COLO668 (cell line): ENCODE measurements around the gene DENND10.
"Not testable (repeated sequence)": the region's sequence is repeated elsewhere in the genome, so short reads cannot be mapped to it uniquely, and the experiment has no call there.

Source experiments
- DNase-seq: peaks from one replicate; lab custom pipeline; 2025; ENCODE audit not compliant: unreplicated experiment; lab: John Stamatoyannopoulos, UW

The DENND10 gene

DNA sequence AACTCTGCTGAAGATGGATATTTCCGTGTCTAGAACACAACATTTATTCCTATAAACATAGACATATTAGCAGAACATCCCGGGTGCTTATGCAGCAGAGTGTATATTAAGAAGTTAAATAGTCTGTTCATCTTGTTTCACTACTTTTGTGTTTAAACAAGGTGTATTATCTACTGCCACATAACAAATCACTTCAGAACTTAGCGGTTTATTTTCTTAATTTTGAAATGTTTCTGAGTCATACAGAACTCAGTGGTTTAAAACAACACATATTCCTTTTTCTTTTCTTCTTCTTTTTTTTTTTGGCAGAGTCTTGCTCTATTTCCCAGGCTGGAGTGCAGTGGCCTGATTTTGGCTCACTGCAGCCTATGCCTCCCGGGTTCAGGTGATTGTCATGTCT is 25.8 kb downstream of the DENND10 start:
- DNase-seq, result no peak

DNA sequence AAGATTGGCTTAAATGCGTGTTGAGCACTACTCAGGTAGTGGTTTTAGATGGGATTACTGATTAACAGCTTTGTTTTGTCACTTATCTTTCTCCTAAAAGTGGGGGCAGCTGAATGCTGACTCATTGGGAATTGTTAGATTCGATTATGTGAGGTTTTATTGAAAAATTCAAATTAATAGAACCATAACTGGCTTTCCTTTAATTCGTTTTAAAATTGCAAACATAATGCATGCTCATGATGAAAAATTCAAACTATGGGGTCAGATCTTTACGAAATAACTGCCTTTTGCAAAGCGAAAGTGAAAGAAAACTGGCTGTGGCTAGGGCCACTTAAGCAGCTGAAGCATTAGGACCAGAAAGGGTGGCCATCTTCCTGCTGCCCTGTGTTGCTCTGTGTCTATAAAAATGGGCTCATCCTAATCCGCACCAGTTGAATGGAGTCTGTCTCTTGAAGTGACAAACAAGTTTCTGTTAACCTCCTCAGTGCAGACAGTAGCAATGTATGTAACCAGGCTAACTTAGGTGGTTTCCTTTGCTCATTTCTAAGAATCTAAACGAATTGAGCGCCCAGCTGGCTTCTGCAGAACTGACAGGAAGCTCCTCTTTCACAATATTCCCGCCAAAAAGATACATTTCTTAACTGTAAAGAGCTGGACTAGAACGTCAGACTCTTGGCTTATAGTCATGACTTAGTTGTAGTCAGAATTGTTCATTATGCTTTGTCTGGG is 27.8 kb downstream of the DENND10 start:
- peak; percentile 10 for DNase-seq

DNA sequence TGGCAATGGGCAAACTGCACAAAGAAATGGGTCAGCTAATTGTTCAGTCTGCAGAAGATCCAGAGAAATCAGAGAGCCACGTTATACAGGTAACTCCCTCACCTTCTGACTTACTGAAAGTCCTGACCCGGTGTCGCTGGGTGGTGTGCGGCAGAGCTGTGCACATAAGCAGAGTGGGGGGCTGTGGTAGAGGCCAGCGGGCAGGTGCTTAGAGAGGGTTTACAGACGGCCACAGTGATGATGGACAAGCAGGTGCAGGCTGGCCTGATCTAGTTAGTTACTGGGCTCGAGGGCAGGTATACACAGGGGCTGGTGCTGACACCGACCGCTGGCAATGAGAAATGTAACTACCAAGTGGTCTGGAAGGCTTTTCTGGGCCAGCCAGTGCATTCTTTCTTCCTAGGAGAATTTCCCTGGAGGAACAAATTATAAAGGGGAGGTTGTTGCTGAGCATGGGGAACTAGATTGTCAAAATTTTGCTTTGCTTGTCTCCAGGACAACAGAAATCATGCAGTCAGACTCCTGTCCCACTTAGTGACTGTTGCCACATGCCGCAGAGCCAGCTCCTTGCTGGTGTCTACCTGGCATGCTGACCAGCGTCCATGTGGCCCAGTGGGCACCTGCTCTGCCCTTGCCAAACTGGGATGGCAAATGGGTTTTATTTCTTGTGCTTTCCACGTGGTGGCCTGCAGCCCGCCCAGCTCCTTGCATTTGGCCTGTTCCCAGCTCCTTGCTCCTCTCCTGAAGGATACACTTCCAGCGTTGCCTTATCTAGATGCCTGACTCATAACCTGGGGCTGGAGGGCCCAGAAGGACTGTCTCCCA is 28.8 kb downstream of the DENND10 start:
- DNase-seq, result no peak

DNA sequence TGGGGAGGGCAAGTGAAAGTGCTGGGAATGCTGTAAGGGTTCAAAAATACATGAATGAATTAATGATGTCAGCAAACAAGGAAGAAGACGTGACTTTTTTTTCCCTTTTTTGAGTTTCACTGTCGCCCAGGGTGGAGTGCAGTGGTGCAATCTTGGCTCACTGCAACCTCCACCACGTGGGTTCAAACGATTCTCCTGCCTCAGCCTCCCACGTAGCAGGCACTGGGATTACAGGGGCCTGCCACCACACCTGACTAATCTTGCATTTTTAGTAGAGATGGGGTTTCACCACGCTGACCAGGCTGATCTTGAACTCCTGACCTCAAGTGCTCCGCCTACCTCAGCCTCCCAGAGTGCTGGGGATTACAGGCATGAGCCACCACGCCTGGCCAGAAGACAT is 30.0 kb downstream of the DENND10 start:
- no peak for DNase-seq

DNA sequence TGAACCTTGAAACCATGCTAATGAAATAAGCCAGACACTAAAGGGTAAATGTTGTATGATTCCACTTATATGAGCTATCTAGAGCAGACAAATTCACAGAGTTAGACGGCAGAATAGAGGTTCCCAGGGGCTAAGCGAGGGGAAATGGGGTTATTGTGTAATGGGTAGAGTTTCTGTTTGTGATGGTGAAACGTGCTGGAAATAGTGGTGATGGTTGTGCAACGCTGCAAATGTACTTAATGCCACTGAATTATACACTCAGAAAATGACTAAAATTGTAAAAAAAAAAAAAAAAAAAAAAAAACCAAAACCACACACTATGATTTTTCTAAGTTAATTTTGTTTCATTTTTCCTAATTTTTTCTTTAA is 31.6 kb downstream of the DENND10 start:
- DNase-seq, result no peak

DNA sequence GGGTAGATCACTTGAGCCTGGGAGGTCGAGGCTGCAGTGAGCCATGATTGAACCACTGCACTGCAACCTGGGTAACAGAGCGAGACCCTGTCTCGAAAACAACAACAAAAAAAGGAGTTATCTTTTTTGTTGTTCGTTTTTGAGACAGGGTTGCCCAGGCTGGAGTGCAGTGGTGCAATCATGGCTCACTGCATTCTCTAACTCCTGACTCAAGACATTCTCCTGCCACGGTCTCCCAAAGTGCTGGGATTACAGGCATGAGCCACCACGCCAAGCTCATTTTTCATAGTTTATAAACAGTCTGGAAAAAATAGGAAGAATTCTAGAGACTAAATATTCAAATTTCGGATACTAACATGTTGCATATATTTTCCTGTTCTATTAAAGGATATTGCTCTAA is 32.2 kb downstream of the DENND10 start:
- DNase-seq, result no peak

DNA sequence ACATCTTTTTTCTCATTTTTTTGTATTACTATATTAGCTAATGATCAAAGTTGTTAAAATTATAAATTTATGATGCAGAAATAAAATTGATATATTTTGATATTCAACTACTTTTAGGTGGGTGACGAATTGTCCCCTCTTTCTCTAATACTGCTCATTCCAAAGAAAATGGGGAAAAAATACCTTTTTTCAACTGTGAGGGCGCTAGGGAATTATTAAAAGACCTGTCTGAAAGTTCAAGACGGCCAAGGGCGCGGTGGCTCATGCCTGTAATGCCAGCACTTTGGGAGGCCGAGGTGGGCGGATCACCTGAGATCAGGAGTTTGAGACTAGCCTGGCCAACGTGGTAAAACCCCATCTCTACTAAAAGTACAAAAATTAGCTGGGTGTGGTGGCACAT is 34.0 kb downstream of the DENND10 start:
- DNase-seq, result not testable (repeated sequence)

DNA sequence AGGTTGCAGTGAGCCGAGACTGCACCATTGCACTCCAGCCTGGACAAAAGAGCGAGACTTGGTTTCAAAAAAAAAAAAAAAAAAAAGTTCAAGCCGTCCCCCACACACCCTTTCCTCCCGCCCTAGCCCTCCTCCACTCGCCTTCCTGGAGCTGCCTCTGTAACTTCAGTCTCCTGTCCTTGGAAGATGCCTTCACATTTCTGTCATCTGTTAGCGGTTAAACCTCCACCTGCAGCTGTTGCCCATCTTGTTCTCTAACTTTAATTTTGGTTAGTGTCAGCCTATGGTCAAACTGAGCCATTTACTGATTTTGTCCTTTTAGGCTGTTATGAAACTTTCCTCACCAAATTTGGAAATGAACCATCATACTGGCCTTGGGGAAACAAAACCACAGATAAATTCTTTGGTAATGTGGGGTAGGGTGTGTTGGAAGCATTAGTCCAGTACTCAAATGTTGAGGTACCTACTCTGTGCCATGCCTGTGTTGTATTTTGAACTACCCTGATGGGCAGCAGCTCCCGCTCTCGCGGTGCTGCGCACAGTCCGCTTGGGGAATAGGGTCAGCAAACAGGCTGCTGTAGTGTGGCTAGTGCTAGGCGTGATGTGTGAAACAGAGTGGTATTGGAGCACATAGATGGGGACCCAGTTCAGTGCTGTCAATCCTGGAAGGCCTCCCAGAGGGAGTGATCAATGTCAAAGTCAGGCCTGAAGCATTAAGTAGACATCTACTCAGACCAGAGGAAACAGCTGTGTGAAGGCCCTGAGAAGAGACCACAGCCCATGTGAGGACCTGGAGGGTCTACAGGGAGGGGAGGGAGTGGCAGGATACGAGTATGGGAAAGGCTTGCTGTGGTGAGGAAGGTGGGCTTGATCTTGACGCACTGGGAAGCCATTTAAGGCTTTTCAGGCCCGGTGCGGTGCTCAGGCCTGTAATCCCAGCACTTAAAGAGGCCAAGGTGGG is 34.7 kb downstream of the DENND10 start:
- no peak for DNase-seq

DNA sequence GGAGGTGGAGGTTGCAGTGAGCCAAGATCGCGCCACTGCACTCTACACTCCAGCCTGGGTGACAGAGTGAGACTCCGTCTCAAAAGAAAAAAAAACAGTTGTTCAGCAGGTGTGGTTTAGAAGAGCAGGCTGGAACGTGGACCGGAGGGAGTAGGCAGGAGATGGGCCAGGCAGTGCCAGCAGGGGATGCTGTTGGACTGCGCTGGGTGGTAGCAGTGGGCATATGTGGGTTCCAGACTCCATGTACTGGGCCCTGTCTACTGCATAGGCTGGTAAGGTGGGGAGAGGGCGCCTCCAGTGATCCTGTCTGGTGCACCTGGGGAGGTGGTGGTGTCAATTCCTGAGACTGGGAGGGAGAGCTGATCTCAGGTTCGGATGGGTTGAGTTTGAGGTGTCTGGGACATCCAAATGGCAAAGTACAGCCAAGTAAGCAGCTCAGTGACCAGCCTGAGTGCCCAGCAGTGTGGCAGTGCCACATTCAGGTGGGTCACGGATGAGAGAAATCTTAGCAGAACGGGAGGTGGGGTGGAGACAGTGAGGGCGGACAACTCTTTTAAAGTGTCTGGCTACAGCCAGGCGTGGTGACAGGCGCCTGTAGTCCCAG is 35.7 kb downstream of the DENND10 start:
- peak; percentile 2 for DNase-seq

DNA sequence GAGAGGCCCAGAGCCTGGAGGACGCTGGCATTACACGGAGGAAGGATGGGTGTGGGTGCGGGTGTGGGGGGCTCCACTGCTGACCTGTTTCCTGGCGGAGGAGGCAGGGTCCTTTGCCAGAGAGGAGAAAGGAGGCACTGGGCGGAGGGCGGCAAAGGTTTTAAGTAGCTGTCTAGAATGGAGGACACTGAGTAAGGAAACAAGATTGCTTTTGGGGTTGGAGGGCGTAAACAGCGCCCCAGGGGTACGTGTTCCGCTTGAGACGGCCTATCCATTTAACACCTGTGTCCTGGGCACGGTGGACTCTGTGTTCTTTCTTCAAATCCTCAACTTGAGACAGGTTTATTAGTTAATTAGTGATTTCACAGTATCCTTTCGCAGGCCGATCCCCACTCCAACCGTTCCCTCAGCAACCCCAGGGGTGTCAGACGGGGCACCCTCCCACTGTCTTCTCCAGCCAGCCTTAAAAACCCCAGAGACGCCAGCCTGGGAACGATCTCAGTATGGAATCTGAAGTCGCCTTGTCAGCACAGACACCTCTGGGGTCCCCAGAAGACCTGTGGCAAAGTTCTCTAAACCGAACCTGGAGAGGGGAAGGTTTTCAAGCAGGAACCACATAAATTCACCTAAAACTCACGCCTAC is 36.8 kb downstream of the DENND10 start:
- DNase-seq, result no peak

DNA sequence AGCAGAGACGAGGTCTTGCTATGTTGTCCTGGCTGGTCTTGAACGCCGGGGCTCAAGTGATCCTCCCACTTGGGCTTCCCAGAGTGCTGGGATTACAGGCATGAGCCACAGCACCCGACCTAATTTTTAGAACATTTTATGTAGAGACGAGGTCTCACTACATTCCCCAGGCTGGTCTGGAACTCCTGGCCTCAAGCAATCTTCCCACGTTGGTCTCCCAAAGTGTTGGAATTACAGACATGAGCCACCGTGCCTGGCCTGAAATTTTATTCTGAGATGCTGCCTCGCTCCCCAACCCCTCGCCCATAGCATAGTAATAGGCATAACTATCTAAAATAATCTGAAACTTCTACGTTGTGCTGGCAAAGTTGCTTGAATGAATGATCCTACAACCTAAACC is 39.7 kb downstream of the DENND10 start:
- no peak for DNase-seq

DNA sequence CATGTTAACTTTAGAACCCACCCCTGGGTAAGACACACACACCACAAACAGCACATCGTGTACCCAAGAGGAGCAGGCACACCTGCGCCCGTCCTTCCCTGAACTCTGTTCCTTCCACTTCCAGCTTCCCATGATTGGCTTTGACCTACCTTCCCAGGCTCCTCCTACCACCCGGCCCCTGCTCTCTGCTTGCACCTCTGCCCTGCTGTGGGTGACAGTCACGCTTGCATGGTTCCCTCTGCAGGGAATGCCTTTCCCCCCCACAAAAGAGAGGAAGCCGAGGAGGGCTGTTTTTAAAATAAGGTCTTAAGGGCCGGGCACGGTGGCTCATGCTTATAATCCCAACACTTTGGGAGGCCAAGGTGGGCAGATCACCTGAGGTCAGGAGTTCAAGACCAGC is 45.2 kb downstream of the DENND10 start:
- DNase-seq, result no peak

DNA sequence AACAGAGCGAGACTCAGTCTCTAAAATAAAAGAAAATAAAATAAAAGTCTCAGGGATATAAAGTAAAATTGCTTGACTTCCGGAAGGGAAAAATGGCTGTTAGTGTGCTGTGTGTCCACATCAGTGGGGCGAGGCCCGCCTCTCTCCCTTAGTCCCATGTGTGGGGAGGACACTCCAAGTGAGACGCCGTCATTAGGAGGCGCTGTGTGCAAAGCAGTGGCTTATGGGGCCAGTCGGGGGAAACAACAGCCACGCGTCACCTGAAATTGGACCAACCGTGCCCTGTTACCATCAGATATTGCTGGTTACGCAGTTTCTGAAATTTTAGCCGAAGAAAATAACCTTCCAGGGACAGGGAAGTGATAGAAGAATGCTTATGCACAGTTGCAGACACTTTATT is 45.8 kb downstream of the DENND10 start:
- DNase-seq, result no peak

DNA sequence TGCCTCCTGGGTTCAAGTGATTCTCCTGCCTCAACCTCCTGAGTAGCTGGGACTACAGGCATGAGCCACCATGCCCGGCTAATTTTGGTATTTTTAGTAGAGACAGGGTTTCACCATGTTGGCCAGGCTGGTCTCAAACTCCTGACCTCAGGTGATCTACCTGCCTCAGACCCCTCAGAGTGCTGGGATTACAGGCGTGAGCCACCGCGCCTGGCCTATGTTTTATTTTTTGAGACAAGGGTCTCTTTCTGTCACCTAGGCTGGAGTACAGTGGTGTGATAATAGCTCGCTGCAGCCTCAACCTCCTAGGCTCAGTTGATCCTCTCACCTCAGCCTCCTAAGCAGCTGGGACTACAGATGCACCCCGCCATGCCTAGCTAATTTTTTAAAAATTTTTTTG is 47.7 kb downstream of the DENND10 start:
- DNase-seq, result not testable (repeated sequence)

DNA sequence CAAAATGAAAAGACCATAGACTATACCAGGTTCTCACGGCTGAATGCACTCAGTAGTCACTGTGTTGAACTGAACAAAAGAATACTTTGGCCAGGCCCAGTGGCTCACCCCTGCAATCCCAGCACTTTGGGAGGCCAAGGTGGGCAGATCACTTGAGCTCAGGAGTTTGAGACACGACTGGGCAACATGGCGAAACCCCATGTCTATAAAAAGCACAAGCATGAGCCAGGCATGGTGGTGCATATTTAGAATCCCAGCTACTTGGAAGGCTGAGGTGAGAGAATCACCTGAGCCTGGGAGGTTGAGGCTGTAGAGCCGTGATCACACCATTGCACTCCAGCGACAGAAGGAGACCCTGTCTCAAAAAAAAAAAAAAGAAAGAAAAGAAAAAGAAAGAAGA is 49.1 kb downstream of the DENND10 start:
- DNase-seq, result no peak

DNA sequence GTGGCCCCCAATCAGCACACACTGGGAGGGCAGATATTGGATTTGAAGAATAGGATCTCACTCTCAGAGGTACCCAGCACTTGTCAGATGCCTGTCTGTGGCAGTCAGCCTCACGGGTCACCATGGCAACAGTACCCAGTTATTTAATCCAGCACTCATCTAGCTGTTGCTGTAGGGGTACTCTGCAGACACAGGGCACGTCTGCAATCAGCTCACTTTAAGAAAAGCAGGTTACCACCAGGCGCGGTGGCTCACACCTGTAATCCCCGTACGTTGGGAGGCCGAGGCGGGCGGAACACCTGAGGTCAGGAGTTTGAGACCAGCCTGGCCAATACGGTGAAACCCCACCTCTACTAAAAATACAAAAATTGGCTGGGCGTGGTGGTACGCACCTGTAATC is 49.7 kb downstream of the DENND10 start:
- DNase-seq, result no peak

DNA sequence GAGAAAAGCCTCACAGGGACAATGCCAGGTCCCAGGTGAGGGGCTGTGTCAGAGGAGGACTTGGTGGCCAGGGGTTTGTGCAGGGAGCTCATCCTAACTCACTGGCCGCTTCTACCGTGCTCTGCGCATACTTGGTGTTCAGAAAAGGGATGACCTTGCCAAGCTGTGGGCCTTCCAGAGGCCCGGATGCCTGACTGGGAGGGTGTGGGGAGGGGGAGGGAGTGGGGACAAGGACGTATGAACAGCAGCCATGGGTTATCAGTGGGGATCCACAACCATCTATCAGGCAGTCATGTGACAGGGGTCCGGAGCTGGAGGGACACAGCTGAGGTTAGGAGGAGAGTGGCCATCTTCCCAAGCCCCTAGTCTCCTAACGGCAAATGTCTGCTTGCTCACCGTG is 55.4 kb downstream of the DENND10 start:
- DNase-seq, result no peak

DNA sequence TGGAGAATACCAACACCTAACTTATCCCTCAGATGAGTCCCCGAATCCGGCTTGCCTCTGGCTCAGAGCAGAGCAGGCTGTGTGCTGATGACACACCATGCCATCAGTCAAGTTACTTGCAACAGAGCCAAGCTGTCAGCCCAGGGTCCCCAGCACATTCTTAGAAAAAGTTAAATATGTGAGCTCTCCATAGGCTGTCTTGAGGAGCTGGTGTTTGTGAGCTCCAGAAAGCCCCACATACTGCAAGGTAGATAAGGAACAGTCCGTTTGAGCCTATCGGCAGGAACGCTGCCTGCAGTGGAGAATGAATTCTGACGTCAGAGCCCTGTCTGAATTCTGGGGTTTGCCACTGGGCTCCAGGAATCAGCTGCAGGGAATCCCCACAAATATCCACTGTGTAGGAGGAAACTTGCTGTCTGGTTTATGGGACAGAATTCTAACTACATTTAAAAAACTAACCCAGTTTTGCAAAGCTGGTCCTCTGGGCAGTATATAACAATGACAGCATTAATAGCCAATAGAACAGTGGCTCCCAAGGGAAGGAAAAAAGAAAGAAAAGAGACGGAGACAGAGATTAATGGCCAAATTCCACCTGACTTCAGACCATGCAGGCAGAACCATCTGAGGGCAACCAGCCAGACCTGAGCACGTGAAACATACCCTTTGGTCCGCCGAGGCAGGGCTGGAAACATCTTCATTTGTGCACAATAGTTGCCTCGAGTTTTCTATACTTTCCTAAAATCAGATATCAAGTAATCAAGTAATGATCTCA is 58.0 kb downstream of the DENND10 start:
- no peak for DNase-seq

DNA sequence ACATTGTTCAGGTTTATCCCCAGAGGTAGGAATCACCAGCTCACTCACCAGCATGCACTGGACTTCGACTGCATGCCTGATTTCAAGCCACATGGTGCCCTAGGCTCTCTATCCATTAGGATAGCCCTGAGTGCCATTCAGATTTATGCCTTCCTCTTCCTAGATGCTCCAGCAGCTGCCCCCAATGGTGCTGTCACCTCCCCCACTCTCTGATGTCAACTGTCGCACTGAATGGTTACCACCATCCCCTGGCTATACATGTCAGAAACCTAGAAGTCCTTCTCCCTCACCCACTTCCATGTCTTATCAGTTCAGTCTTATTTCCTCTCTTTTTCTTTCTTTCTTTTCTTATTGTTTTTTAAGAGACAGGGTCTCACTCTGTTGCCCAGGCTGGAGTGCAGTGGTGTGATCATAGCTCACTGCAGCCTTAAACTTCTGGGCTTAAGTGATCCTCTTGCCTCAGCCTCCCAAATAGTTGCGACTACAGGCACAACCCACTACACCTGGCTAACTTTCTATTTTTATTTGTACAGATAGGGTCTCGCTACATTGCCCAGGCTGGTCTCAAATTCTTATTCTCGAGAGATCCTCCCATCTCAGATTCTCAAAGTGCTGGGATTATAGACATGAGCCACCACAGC is 58.7 kb downstream of the DENND10 start:
- no peak for DNase-seq
